ENCODE measurements around the gene NAIF1.

- no peak for TF ChIP-seq CTCF (IDR thresholded peaks at IDR 0.05)
- TF ChIP-seq POLR2AphosphoS5 (IDR thresholded peaks at IDR 0.05; ENCODE audit: low read depth, low read length), result no peak
- TF ChIP-seq SIN3A (IDR thresholded peaks at IDR 0.05; ENCODE audit: borderline replicate concordance, insufficient read depth, low read depth, low read length), result no peak
- no peak for TF ChIP-seq REST (IDR thresholded peaks at IDR 0.05; ENCODE audit: insufficient read depth in 1 of 2, low read depth in 2 of 2, low read length in 1 of 2)
Measured at GRCh38 chr9:128049843-128050242, 17.3 kb downstream of the NAIF1 start.
